Activated CD4-positive, alpha-beta memory T cell treated with anti-CD3 and anti-CD28 coated beads, Interleukin-2, amount 10 ng/mL, durations not matched to agents 7 days and 5 days (primary cell): ENCODE data around the gene CD109. TPM values are rescaled to one million over a fixed set of nuclear protein-coding genes. Genes with fewer than 3 reads are reported as not detected.

Experiments used
- CTCF ChIA-PET: fragments of 350-600 bp; sonication (Branson Sonifier 250); formaldehyde crosslinking; loops from one replicate; lab custom pipeline; 2021; ENCODE audit warnings: antibody characterized with exemption, inconsistent platforms; lab: Charles Lee
- POLR2A ChIA-PET: fragments of 350-600 bp; sonication (Branson Sonifier 250); formaldehyde crosslinking; loops from one replicate; lab custom pipeline; 2021; ENCODE audit warnings: antibody characterized with exemption; lab: Charles Lee
- DNase-seq: peaks from one replicate; pipeline ENCODE4 v3.0.0-alpha.2; 2020
- H3K27ac Mint-ChIP-seq: one replicate; pipeline ENCODE4 v1.8.0; 2021; ENCODE audit warnings: mild to moderate bottlenecking, mixed read lengths
- H3K27me3 Mint-ChIP-seq: one replicate; pipeline ENCODE4 v1.8.0; 2021; ENCODE audit warnings: mixed read lengths
- H3K36me3 Mint-ChIP-seq: one replicate; pipeline ENCODE4 v1.8.0; 2021; ENCODE audit warnings: low read depth, mixed read lengths
- H3K4me1 Mint-ChIP-seq: one replicate; pipeline ENCODE4 v1.8.0; 2021; ENCODE audit warnings: mixed read lengths
- H3K4me3 Mint-ChIP-seq: one replicate; pipeline ENCODE4 v1.8.0; 2021; ENCODE audit warnings: mild to moderate bottlenecking, mixed read lengths
- H3K9me3 Mint-ChIP-seq: one replicate; pipeline ENCODE4 v1.8.0; 2021; ENCODE audit warnings: mixed read lengths
- total RNA-seq, 2 experiments: library from RNA; stranded (reverse); gene quantifications; one replicate each; pipeline ENCODE4 v1.2.3, GENCODE V29; 2021

The CD109 gene
- total RNA-seq, 2 experiments from 2014 or later, result 13.6 to 15.0 TPM

DNA sequence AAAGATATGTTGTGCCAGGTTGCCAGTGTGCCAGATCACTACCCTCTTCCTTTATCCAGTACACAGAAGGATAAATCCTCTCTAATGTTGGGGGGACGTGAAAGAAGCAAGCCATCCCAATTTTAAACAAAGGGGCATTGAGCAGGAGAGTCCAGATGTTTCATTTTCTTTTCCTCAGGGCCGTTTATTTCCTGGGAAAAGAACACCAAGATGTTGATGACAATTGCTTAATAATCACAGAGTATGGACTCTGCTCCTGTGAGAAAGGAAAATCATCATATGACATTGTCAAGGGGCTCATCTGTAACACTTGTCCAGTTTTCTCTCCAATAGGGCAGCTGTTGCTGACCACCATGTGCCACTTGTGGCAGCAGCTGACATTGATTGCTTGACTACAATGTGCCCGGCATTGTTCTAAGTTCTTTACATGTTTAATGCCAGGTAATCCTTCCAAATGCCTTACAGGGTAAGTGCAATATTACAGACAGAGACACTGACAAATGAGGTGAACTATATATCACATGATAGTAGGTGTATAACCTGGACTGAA, 161.4 kb downstream of the CD109 start:
- Mint-ChIP-seq H3K27me3 (no peaks in the 10 kb centered on the region), H3K36me3 (no peaks in the 10 kb centered on the region), H3K4me3 (no peak overlapping the region), H3K27ac (no peak overlapping the region), H3K9me3 (peaks cover under 1% of the 10 kb centered on the region), H3K4me1 (no peaks in the 10 kb centered on the region)
- DNase-seq, result no peak
- POLR2A ChIA-PET, result no interaction called here
- CTCF ChIA-PET, result interaction anchor here (1.1 kb wide), 1 partner anchor 1353 kb away, joined by 3 read pairs; no protein-coding TSS in a partner anchor

DNA sequence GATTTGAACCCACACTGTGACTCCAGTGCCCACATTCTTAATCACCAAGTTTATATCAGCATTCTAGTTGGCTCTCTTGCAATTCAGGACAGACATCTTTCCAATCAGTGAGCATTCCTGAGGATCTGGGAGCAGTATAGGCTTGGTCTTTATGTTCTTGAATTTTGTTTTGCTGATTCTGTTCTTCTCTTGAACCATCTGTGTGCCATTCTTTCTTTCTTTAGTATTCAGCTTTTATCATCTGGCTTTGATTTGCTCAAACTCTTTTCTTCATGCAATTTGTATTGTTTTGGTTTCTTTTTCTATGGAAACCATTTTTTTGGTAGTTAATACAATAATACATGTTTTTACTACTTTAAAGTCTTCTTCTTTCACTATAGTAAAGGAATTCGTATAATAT, 162.4 kb downstream of the CD109 start:
- no peaks in the 10 kb centered on the region for H3K4me1 Mint-ChIP-seq
- CTCF ChIA-PET, result interaction anchor here (1.1 kb wide), 1 partner anchor 1352 kb away, joined by 3 read pairs; no protein-coding TSS in a partner anchor

GRCh38 chr6:73860303-73860702, 164.3 kb downstream of the CD109 start:
- DNase-seq, result no peak
- no peaks in the 10 kb centered on the region for H3K9me3 Mint-ChIP-seq
- no peak overlapping the region for H3K4me3 Mint-ChIP-seq
- H3K27me3 Mint-ChIP-seq, result peaks cover 1% of the 10 kb centered on the region
- H3K27ac Mint-ChIP-seq, result no peak overlapping the region
- H3K4me1 Mint-ChIP-seq, result no peaks in the 10 kb centered on the region
- H3K36me3 Mint-ChIP-seq, result no peaks in the 10 kb centered on the region
- ChIA-PET POLR2A (no interaction called here), CTCF (no interaction called here)

More for the DNA sequence above, 162.4 kb downstream of the CD109 start:
- Mint-ChIP-seq H3K27me3 (no peaks in the 10 kb centered on the region), H3K4me3 (no peak overlapping the region), H3K36me3 (no peaks in the 10 kb centered on the region), H3K9me3 (no peaks in the 10 kb centered on the region), H3K27ac (no peak overlapping the region)
- POLR2A ChIA-PET, result no interaction called here
- DNase-seq, result no peak

DNA sequence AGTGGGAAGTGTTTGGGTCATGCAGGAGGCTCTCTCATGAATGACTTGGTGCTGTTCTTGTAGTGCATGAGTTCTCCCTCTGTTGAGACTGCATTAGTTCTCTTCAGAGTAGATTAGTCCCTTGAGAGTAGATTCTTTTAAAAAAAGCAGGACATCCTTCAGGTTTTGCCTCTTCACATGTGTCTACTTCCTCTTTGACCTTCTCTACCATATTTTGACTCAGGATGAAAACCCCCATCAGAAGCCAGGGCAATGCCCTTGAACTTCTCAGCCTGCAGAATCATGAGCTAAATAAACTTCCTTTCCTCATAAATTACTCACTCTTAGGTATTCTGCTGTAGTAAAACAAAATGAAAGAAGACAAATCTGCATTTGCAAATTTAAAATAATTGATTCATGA, 170.3 kb downstream of the CD109 start:
- H3K4me1 Mint-ChIP-seq, result no peaks in the 10 kb centered on the region
- no peak overlapping the region for H3K27ac Mint-ChIP-seq
- POLR2A ChIA-PET, result no interaction called here
- no peaks in the 10 kb centered on the region for H3K36me3 Mint-ChIP-seq
- H3K27me3 Mint-ChIP-seq, result peaks cover 7% of the 10 kb centered on the region
- CTCF ChIA-PET, result no interaction called here
- no peak for DNase-seq
- H3K9me3 Mint-ChIP-seq, result no peaks in the 10 kb centered on the region
- H3K4me3 Mint-ChIP-seq, result no peak overlapping the region

DNA sequence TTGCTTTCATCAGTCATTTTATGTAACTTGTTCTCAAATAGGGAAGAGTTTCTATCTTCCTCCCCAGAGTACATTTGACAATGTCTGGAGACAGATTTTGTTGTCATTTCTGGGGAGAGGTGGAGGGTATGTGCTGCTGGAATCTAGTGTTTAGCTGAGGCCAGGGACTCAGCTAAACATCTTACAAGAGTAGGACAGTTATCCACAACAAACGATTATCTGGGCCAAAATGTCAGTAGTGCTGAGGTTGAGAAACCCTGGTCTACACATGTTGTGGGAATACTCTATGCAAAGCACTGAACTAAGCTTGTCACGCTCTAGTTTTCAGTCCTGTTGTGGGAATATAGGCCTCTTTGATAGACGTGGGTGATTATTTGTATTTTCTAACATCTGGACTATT, 171.4 kb downstream of the CD109 start:
- ChIA-PET CTCF (no interaction called here), POLR2A (no interaction called here)
- Mint-ChIP-seq H3K4me3 (no peak overlapping the region), H3K27me3 (peaks cover 7% of the 10 kb centered on the region), H3K27ac (no peak overlapping the region), H3K4me1 (no peaks in the 10 kb centered on the region), H3K36me3 (no peaks in the 10 kb centered on the region), H3K9me3 (no peaks in the 10 kb centered on the region)
- no peak for DNase-seq

DNA sequence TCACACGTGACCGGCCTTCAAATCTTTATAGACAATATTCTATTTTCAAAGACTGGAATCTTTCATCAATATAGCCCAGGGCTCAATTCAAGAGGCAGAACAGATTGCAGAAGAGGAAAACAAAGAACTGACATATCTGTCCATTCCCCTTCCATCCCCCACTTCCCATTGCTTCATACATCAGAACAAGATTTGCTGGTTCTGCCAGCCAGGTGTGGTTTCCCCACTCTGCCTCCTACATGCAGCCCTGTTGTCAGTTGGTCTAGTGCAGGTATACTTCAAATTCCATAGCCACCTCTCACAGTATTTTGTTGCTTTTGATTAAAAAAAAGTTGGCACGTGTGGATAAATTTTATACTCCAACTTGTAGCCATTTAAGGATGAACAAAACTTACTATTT, 174.9 kb downstream of the CD109 start:
- Mint-ChIP-seq H3K27me3 (peaks cover 5% of the 10 kb centered on the region), H3K4me3 (no peak overlapping the region), H3K9me3 (no peaks in the 10 kb centered on the region), H3K36me3 (no peaks in the 10 kb centered on the region), H3K27ac (no peak overlapping the region), H3K4me1 (peaks cover 4% of the 10 kb centered on the region)
- ChIA-PET POLR2A (no interaction called here), CTCF (no interaction called here)
- no peak for DNase-seq

DNA sequence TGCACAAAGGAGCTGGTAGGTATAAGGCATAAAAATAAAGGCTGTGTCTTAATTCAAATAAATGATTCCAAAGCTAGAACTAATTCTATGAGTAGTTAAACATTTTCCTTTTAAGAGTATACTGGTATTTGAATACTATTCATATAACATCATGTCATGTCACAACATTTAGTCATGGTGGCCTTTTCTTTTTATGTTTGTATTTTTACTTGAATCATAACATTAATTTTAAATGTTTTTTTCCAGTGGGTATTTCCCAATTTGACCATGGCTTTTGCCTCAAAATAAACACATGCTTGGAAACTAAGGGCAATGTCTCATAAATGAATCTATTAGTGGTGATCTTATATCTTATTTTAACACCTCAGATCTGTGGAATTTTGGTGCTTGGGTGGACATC, 177.1 kb downstream of the CD109 start:
- ChIA-PET POLR2A (no interaction called here), CTCF (no interaction called here)
- Mint-ChIP-seq H3K36me3 (no peaks in the 10 kb centered on the region), H3K27me3 (no peaks in the 10 kb centered on the region), H3K9me3 (no peaks in the 10 kb centered on the region), H3K4me3 (no peak overlapping the region), H3K4me1 (peaks cover 4% of the 10 kb centered on the region), H3K27ac (no peak overlapping the region)
- DNase-seq, result no peak

Other genes with a start within 250 kb of the CD109 start
- 10 to 100 TPM; 47.8 to 48.2 TPM for gene CGAS, start 243.9 kb upstream of the CD109 start, total RNA-seq
- 10 to 100 TPM; 62.1 to 66.4 TPM for gene MTO1, start 234.5 kb upstream of the CD109 start, total RNA-seq
- 1,000 to 10,000 TPM; 7,440 to 7,455 TPM for gene EEF1A1, start 175.2 kb upstream of the CD109 start, total RNA-seq
- gene SLC17A5, start 42.2 kb upstream of the CD109 start, total RNA-seq, result 1 to 10 TPM; 8.0 to 9.5 TPM